Activated T-cell treated with anti-CD3 and anti-CD28 coated beads, Interleukin-2, amount 50 U/mL, for 4 hours (primary cell): ENCODE results near the gene WNT16. TPM values are rescaled to one million over a fixed set of nuclear protein-coding genes. Genes with fewer than 3 reads are reported as not detected.
"Not testable (repeated sequence)": the region's sequence is repeated elsewhere in the genome, so short reads cannot be mapped to it uniquely, and the experiment has no call there.

Source experiments
- ATAC-seq, 2 donors: fragments of 200-7000 bp; cut with Tn5 transposase; one replicate each; pipeline ENCODE4 v1.10.0; 2021
- DNase-seq: peaks from one replicate; pipeline ENCODE4 v3.0.0-alpha.2; 2020
- H3K27me3 Mint-ChIP-seq: one replicate; pipeline ENCODE4 v1.8.0; 2021; ENCODE audit warnings: low read depth, mixed read lengths
- H3K36me3 Mint-ChIP-seq: one replicate; pipeline ENCODE4 v1.8.0; 2022; ENCODE audit warnings: mixed read lengths; ENCODE audit not compliant: insufficient read depth
- H3K4me1 Mint-ChIP-seq: one replicate; pipeline ENCODE4 v1.8.0; 2021; ENCODE audit warnings: low read depth, mixed read lengths
- H3K4me3 Mint-ChIP-seq: one replicate; pipeline ENCODE4 v1.8.0; 2021; ENCODE audit warnings: mild to moderate bottlenecking, moderate library complexity, mixed read lengths
- H3K9me3 Mint-ChIP-seq: one replicate; pipeline ENCODE4 v1.8.0; 2021; ENCODE audit warnings: mixed read lengths
- total RNA-seq, 3 donors: library from RNA; stranded (reverse); gene quantifications; one replicate each; pipeline ENCODE4 v1.2.1, GENCODE V29; 2021

WNT16 gene
- total RNA-seq = under 1 TPM in 2 of 3 donors, not detected in 1; 0.16 to 0.23 TPM

GRCh38 chr7:121328508-121329190 is at the start of gene WNT16:
TSS of gene WNT16 (plus strand) at chr7:121329000. CDS start at chr7:121329293, 293 bp downstream.
- peaks cover 53% of the 10 kb centered on the region for H3K27me3 Mint-ChIP-seq
- DNase-seq (no peak), ATAC-seq (peak; percentile 31 to 38)
- H3K9me3 Mint-ChIP-seq = no peaks in the 10 kb centered on the region
- H3K4me1 Mint-ChIP-seq = peaks cover 20% of the 10 kb centered on the region
- H3K4me3 Mint-ChIP-seq = peak within 1 kb of the TSS; percentile 61
- H3K36me3 Mint-ChIP-seq = no peaks in the 10 kb centered on the region

GRCh38 chr7:121279060-121279620 is 49.7 kb upstream of the WNT16 start:
- Mint-ChIP-seq H3K4me3 (no peak overlapping the region), H3K9me3 (peaks cover 3% of the 10 kb centered on the region), H3K36me3 (no peaks in the 10 kb centered on the region), H3K4me1 (peaks cover 9% of the 10 kb centered on the region), H3K27me3 (peaks cover 20% of the 10 kb centered on the region)
- DNase-seq (no peak), ATAC-seq (peak in 1 of 2 donors; percentile 17)

GRCh38 chr7:121279822-121280221 is 49.0 kb upstream of the WNT16 start:
- H3K4me3 Mint-ChIP-seq = no peak overlapping the region
- H3K36me3 Mint-ChIP-seq = no peaks in the 10 kb centered on the region
- H3K9me3 Mint-ChIP-seq = peaks cover 5% of the 10 kb centered on the region
- DNase-seq (no peak), ATAC-seq (no peak)
- peaks cover 9% of the 10 kb centered on the region for H3K4me1 Mint-ChIP-seq
- peaks cover 22% of the 10 kb centered on the region for H3K27me3 Mint-ChIP-seq

GRCh38 chr7:121280656-121281055 is 48.1 kb upstream of the WNT16 start:
- peaks cover 9% of the 10 kb centered on the region for H3K4me1 Mint-ChIP-seq
- ATAC-seq = no peak
- H3K36me3 Mint-ChIP-seq = no peaks in the 10 kb centered on the region
- H3K27me3 Mint-ChIP-seq = peaks cover 19% of the 10 kb centered on the region
- no peak for DNase-seq
- peaks cover 13% of the 10 kb centered on the region for H3K9me3 Mint-ChIP-seq
- H3K4me3 Mint-ChIP-seq = no peak overlapping the region

GRCh38 chr7:121282129-121282528 is 46.7 kb upstream of the WNT16 start:
- Mint-ChIP-seq H3K27me3 (peaks cover 10% of the 10 kb centered on the region), H3K4me1 (peaks cover 11% of the 10 kb centered on the region), H3K4me3 (no peak overlapping the region), H3K36me3 (no peaks in the 10 kb centered on the region), H3K9me3 (peaks cover 13% of the 10 kb centered on the region)
- no peak for ATAC-seq
- no peak for DNase-seq

GRCh38 chr7:121285066-121285667 is 43.6 kb upstream of the WNT16 start:
- no peak overlapping the region for H3K4me3 Mint-ChIP-seq
- no peak for DNase-seq
- no peaks in the 10 kb centered on the region for H3K36me3 Mint-ChIP-seq
- peaks cover 4% of the 10 kb centered on the region for H3K4me1 Mint-ChIP-seq
- ATAC-seq = no peak
- peaks cover 13% of the 10 kb centered on the region for H3K9me3 Mint-ChIP-seq
- H3K27me3 Mint-ChIP-seq = peaks cover 2% of the 10 kb centered on the region

- Mint-ChIP-seq H3K36me3 (no peaks in the 10 kb centered on the region), H3K9me3 (peaks cover 13% of the 10 kb centered on the region), H3K27me3 (peaks cover 4% of the 10 kb centered on the region), H3K4me1 (peaks cover 4% of the 10 kb centered on the region), H3K4me3 (no peak overlapping the region)
- DNase-seq = no peak
- peak; percentile 32 to 36 for ATAC-seq
Measured at GRCh38 chr7:121286186-121286585, 42.6 kb upstream of the WNT16 start.

GRCh38 chr7:121286742-121287734 is 41.8 kb upstream of the WNT16 start:
- ATAC-seq (peak; percentile 70 to 84), DNase-seq (no peak)
- peaks cover 4% of the 10 kb centered on the region for H3K4me1 Mint-ChIP-seq
- H3K36me3 Mint-ChIP-seq = no peaks in the 10 kb centered on the region
- peaks cover 10% of the 10 kb centered on the region for H3K27me3 Mint-ChIP-seq
- H3K4me3 Mint-ChIP-seq = no peak overlapping the region
- peaks cover 13% of the 10 kb centered on the region for H3K9me3 Mint-ChIP-seq

GRCh38 chr7:121288894-121289293 is 39.9 kb upstream of the WNT16 start:
- no peak for DNase-seq
- no peaks in the 10 kb centered on the region for H3K36me3 Mint-ChIP-seq
- peaks cover 4% of the 10 kb centered on the region for H3K4me1 Mint-ChIP-seq
- ATAC-seq = no peak
- H3K9me3 Mint-ChIP-seq = peaks cover 13% of the 10 kb centered on the region
- H3K27me3 Mint-ChIP-seq = peaks cover 15% of the 10 kb centered on the region
- no peak overlapping the region for H3K4me3 Mint-ChIP-seq

- ATAC-seq, DNase-seq, H3K4me1 Mint-ChIP-seq, H3K36me3 Mint-ChIP-seq, H3K9me3 Mint-ChIP-seq, H3K4me3 Mint-ChIP-seq: not testable (repeated sequence)
- peaks cover 16% of the 10 kb centered on the region for H3K27me3 Mint-ChIP-seq
Measured at GRCh38 chr7:121289930-121290329, 38.9 kb upstream of the WNT16 start.

GRCh38 chr7:121294448-121294992 is 34.3 kb upstream of the WNT16 start:
- H3K4me3 Mint-ChIP-seq = no peak overlapping the region
- no peaks in the 10 kb centered on the region for H3K9me3 Mint-ChIP-seq
- ATAC-seq (no peak), DNase-seq (no peak)
- peaks cover 18% of the 10 kb centered on the region for H3K27me3 Mint-ChIP-seq
- H3K36me3 Mint-ChIP-seq = no peaks in the 10 kb centered on the region
- H3K4me1 Mint-ChIP-seq = no peaks in the 10 kb centered on the region

GRCh38 chr7:121297843-121298242 is 31.0 kb upstream of the WNT16 start:
- no peaks in the 10 kb centered on the region for H3K4me1 Mint-ChIP-seq
- peaks cover 21% of the 10 kb centered on the region for H3K27me3 Mint-ChIP-seq
- H3K9me3 Mint-ChIP-seq = no peaks in the 10 kb centered on the region
- ATAC-seq (no peak), DNase-seq (no peak)
- H3K36me3 Mint-ChIP-seq = no peaks in the 10 kb centered on the region
- H3K4me3 Mint-ChIP-seq = no peak overlapping the region

GRCh38 chr7:121298831-121299239 is 30.0 kb upstream of the WNT16 start:
- ATAC-seq = no peak
- no peaks in the 10 kb centered on the region for H3K36me3 Mint-ChIP-seq
- H3K4me3 Mint-ChIP-seq = no peak overlapping the region
- DNase-seq = no peak
- H3K4me1 Mint-ChIP-seq = no peaks in the 10 kb centered on the region
- peaks cover 19% of the 10 kb centered on the region for H3K27me3 Mint-ChIP-seq
- no peaks in the 10 kb centered on the region for H3K9me3 Mint-ChIP-seq
